GM19455 (cell line): ENCODE data around the gene RFX1.

Source experiments
- ATAC-seq: cut with Tn5 transposase; IDR thresholded peaks from one replicate; pipeline ENCODE4 v1.9.1; 2021; ENCODE audit not compliant: unreplicated experiment

Gene RFX1

DNA sequence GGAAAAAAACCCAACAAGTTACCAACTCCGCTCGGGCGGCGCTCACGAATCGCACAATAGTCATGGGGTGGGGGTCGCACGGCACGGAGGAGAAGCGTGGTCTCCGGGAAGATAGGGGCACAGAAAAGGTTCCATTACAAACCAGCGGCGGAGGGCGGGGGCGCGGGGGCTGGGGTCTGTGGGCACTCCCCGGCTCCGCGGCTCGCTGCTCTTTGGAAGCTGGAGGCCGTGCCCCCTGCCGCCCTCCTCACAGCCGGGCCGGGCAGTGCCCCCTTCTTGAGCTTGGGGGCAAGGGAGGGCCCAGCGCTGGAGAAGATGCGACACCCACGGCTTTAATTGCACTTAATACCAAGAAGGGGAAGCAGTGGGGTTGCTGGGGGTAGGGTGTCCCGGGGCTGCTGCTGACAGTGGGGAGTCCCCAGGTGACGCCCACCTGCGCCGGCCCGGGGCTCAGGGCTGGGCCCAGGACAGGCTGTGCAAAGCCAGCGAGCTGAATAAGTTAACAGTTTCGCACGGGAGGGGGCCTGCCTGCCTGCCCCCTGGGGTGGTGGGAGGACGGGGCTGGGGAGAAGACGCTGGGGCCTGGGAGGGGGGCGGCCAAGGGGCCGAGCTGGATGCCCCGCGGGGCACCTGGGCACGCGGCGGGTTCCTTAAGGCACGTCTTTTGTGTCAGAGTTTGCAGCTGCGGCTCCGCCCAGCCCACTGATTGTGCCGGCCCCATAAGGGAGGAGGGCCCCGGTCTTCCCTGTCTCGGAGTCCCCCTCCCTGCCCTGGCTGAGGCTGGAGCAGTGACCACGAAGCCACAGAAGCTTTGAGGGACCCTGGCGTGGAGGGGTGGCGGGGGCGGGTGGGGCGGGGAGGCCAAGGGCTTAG, 44.1 kb downstream of the RFX1 start:
- ATAC-seq = no peak

GRCh38 chr19:13960863-13961784, 45.0 kb downstream of the RFX1 start:
- no peak for ATAC-seq

- no peak for ATAC-seq
These were observed 45.9 kb downstream of the RFX1 start for GRCh38 chr19:13959962-13960862.

DNA sequence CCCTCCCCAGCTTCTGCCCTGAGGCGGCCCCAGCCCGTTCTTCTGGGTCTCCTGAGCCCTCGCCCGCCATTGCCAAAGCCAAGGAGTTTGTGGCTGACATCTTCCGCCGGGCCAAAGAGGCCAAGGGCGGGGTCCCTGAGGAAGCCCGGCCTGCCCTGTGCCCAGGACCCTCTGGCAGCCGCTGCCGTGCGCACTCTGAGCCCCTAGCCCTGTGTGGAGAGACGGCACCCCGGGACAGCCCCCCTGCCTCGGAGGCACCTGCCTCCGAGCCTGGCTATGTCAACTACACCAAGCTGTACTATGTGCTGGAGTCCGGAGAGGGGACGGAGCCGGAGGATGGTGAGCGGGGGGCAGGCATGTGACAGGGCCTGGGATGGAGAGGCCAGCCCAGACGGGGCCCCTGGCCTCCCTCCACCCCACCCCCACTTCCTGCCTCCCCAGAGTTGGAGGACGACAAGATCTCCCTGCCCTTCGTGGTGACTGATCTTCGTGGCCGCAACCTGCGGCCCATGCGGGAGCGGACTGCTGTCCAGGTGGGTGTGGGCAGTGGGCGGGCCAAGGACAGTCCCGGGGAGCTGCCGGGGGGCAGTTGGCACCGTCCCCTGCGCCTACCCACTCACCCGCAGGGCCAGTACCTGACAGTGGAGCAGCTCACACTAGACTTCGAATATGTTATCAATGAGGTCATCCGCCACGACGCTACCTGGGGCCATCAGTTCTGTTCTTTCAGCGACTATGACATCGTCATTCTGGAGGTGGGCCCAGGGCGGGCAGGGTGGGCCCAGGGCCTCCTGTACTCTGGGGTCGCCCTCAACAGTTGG, 46.8 kb downstream of the RFX1 start:
- ATAC-seq = no peak

GRCh38 chr19:13958043-13958442, 48.1 kb downstream of the RFX1 start:
- ATAC-seq = no peak

DNA sequence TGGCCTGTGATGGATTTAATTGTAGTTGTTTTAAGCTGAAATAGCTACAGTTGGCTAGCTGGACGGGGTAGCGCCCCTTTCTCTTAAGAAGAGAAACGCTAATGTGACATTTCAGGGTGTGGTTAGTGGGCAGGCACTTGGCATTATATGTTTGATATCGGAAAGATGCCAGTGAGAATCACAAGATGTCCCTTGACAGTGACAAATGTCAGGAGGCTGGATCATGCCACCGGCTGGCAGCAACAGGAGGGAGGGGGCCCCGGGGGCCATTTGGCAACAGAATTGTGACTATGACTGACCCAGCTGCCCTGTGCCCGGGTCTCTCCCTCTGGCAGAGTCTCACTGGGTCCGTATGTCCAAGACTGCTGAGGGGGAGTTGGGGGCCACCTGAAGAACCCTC, 49.1 kb downstream of the RFX1 start:
- no peak for ATAC-seq

DNA sequence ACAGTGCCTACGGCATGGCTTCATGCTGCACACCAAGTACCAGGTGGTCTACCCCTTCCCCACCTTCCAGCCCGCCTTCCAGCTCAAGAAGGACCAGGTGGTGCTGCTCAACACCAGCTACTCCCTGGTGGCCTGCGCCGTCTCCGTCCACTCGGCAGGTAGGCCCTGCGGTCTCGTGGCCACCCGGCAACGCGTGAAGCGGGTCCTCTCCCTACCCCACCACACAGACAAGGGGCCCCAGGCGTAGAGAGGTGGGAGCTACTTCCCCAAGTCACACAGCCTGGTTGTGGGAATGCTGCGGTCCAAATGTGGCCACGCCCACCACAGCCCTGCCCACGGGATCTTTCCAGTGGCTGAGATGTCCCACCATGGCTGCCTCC, 49.8 kb downstream of the RFX1 start:
- no peak for ATAC-seq

GRCh38 chr19:13955662-13956364, 50.3 kb downstream of the RFX1 start:
- ATAC-seq = no peak

GRCh38 chr19:13954185-13954584, 51.9 kb downstream of the RFX1 start:
- no peak for ATAC-seq

- ATAC-seq = no peak
These were observed 53.1 kb downstream of the RFX1 start for GRCh38 chr19:13952931-13953531.

- ATAC-seq = peak; percentile 96
These were observed 53.8 kb downstream of the RFX1 start, which contains the start of gene DCAF15 for GRCh38 chr19:13952154-13952930. DCAF15 (plus strand) TSS chr19:13952509; CDS start chr19:13952513, 4 bp downstream.

- ATAC-seq = no peak
These were observed 54.3 kb downstream of the RFX1 start for GRCh38 chr19:13951799-13952153.

DNA sequence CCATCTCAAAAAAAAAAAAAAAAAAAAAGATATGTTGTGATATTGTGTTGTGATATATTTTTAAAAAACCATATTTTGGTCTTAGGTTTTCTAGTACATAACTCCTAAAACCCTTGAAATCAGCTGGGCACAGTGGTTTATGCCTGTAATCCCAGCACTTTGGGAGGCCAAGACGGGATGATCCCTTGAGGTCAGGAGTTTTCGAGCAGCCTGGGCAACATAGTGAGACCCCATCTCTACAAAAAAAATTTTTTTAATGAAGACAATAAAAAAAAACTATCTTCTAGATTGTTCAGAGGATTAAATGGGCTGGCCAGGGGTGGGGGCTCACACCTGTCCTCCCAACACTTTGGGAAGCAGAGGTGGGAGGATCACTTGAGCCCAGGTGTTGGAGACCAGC, 55.1 kb downstream of the RFX1 start:
- ATAC-seq = no peak

- ATAC-seq = no peak
These were observed 59.7 kb downstream of the RFX1 start for GRCh38 chr19:13946414-13946813.

GRCh38 chr19:13942023-13942684, 64.0 kb downstream of the RFX1 start:
- no peak for ATAC-seq

- no peak for ATAC-seq
These were observed 67.6 kb downstream of the RFX1 start, which contains the start of gene PODNL1 for GRCh38 chr19:13938301-13939064. PODNL1 (minus strand) TSS chr19:13938417; CDS start chr19:13938181, 236 bp downstream.
